DMS79 treated with DMSO at 0.1 percent for 48 hours (cell line): ENCODE measurements around the gene ETS1.

Experiments used
- DNase-seq: peaks from one replicate; lab custom pipeline; 2025; lab: John Stamatoyannopoulos, UW

The ETS1 gene

GRCh38 chr11:128565881-128566280, 21.5 kb downstream of the ETS1 start:
- no peak for DNase-seq

- no peak for DNase-seq
These were observed 22.6 kb downstream of the ETS1 start for GRCh38 chr11:128564642-128565245.

GRCh38 chr11:128563942-128564641, 23.3 kb downstream of the ETS1 start:
- no peak for DNase-seq

- DNase-seq, result no peak
These were observed 24.1 kb downstream of the ETS1 start for GRCh38 chr11:128563308-128563707.

DNA sequence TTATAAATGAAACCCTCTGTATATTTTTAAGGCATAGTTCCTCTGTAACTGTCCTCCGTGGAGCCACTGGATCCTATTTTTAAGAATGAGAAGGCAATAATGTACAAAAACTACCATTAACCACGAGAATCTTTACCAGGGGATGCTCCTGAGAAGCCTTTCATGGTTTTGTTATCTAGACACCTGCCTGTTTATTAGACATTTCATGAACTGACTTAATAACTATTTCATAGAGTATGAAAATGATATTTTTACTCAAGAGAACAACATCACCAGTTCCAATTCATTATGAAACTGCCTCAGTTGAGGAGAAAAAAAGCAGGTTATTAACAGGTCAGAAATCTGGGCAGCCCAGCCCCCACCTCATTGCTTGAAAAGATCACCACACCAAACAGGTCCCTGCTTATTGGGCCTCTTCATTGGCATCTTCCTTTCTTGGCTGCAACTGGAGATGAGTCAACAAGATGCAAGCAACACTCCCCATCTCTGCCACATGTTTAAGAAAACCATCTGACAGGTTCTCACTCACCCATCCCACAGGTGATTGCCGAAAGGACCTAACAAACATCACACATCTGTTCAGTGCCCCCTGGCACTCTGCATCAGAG, 27.8 kb downstream of the ETS1 start:
- DNase-seq, result no peak

DNA sequence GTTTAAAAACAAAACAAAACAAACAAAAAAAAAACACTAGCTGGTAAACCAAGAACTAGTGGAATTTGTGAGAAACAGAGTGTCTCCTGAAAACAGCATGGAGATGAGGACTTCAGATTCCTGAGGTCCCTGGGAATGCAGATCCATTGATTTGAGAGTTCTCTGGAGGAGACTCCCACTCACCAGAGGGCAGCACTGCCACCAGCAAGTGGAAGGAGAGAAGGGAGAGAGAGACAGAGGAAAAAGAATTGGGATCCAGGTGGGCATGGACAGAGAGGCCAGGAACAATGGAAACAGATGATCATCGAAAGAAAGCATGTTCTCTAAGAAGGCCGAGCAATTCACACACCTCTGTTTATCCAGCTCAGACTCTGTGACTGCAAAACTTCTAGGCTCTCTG, 31.8 kb downstream of the ETS1 start:
- no peak for DNase-seq

- DNase-seq, result no peak
These were observed 33.5 kb downstream of the ETS1 start for GRCh38 chr11:128553662-128554362.

DNA sequence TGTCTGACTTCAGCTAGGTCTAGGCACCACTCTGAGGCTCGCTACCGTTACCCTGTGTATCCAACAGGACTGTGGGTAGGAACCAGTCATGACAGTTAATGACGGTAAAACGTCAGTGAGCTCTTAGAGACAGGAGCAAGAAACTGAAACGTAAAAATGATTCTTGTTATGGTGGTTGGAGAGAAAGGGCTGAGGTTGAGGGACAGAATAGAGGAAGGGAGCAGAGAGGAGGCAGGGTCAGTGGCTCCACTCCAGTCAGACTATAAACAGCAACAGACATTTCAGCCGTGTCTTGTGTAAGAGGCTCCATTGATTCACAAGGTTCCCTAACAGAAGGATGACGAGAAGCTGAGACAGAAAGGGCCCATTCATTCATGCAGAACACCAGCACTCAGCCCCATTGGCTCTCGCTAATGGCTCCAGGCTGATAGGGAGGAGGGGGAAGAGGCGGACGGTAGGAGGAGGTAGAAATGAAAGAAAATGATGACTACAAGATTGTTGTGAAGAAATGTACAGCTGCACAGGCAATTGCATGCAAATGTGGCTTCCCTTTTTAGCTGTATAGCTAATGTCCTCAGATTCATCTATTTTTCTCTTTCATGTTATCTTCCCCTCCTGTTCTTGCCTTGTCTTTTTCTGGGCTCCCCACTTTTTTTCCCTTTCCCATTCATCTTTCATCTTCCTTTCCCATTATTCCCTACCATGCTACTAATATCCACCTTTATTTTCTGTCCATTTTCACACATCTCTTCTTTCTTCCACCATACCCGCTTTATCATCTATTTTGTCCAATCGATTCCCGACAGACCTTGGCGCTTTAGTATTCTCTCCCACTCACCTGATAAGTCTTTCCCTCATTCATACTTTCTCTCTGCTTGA, 34.3 kb downstream of the ETS1 start:
- no peak for DNase-seq

GRCh38 chr11:128551611-128552335, 35.6 kb downstream of the ETS1 start:
- no peak for DNase-seq

- peak; percentile 22 for DNase-seq
These were observed 36.3 kb downstream of the ETS1 start for GRCh38 chr11:128551058-128551457.

DNA sequence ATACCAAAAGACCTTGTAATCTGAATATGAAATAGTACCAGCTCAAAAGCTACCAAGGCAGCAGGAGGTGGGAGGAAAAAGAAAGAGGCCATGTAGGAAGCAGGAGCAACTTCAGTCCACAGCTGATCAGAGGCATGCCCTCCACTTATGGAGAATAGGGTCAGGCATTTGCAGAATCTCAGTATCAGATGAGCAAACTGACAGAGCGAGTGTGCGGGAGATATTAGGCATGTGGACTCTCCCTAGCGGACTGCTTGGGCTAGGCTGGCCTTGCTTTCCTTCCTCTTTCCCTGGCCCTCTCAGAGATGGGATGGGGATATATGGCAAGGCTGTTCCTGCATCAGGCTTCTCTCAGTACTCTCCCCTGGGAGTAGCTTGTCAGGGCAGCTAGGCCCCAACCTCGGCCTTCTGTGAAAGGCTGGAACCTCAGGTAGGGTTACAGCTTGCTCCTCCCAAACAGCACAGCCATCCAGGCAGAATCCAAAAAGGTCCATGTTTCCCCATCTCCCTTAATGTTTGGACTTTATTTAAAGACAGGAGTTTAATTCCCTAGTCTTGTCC, 37.0 kb downstream of the ETS1 start:
- DNase-seq, result no peak

GRCh38 chr11:128549256-128549944, 38.0 kb downstream of the ETS1 start:
- DNase-seq, result no peak

DNA sequence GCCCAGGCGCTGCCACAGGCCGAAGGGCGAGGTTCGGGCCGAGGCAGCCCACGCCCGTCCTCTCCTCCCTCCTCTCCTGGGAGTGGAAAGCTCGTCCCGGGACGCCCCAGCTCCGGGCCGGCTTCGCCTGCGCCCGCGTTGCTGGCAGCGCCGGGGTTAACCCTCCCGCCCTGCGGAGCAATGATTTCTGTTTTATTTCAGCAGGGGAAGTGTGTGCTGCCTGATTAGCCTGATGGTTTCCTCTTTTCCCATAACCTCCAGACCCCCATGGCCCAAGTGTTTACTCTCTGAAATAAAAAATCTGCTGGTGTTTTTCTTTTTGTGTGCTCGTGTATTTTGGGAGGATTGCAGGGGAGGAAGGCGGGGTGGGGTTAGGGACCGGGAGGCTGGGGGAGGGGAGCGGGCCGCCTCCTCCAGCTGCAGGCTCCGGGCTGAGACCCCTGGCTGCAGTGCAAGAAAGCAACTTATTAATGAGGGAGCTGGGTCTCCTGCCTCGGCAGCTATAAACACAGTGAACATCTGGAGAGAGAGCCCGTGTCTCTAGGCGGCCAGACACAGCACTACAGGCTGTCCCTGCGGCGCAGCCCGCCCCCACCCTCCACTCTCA, 38.6 kb downstream of the ETS1 start:
- DNase-seq, result no peak

- no peak for DNase-seq
These were observed 39.3 kb downstream of the ETS1 start for GRCh38 chr11:128547946-128548648.

- DNase-seq, result no peak
These were observed 40.4 kb downstream of the ETS1 start for GRCh38 chr11:128546916-128547315.

- DNase-seq, result peak; percentile 87
These were observed 42.8 kb downstream of the ETS1 start for GRCh38 chr11:128544471-128545051.

DNA sequence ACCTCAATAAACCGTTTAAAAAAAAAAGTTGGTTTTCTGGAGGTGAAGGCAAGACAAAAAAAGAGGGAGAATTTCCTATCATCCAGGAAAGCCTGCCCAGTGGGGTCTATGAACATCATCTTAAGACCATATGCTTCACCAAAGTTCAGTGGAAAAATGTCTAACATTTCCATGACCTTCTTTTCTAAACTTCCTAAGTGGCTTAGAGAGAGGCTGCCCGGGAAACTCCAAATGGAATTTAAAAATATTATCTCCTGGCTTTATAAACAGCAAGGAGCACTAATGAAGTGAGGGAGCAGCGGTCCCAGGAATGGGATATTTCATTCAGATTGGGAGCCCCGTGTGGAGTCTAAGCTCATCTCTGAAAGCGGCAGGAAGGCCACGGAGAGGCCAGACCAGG, 46.9 kb downstream of the ETS1 start:
- no peak for DNase-seq

DNA sequence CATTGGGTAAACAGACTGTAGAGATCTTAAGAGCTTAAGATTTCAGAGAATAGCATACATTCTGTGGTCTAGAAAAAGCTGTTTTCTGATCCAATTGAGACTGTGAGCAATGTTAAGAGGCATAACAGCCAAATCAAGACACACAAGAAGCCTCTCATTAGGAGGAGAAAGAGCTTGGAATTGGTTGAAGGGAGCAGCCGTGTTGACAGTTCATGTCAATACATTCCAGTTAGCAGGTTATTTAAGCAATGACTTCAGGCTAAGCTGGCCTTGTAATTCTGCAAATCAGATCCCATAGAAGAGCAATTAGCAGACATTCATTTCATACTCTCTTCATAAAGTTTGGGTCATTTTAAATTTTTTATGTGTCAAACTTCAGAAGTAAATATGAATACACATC, 50.9 kb downstream of the ETS1 start:
- no peak for DNase-seq
